Prostate gland (tissue), 2 donors: ENCODE measurements around the gene EIF4EBP3.

Source experiments
- CTCF ChIP-seq, 4 experiments: fragments of 200-600 bp in 2 of 4; fragments of 450-650 bp in 2 of 4; sonication (generic) in 2 of 4; IDR thresholded peaks; 1 replicate in 3 of 4; 2 replicates in 1 of 4; pipeline ENCODE4 v1.5.1; 2016 to 2019; ENCODE audit warnings: antibody characterized with exemption in 4 of 4, mild to moderate bottlenecking in 2 of 4, moderate library complexity in 2 of 4
- POLR2AphosphoS5 ChIP-seq: sonication (generic); formaldehyde crosslinking; IDR thresholded peaks from one replicate; pipeline ENCODE4 v1.6.1; 2017; ENCODE audit warnings: antibody characterized with exemption

- TF ChIP-seq POLR2AphosphoS5, result no peak
- no peak for TF ChIP-seq CTCF (IDR thresholded peaks at IDR 0.05)
These were observed 23.0 kb downstream of the EIF4EBP3 start for GRCh38 chr5:140570488-140570887.
